Measurements from ENCODE around the gene SPAG16.

SPAG16 gene

DNA sequence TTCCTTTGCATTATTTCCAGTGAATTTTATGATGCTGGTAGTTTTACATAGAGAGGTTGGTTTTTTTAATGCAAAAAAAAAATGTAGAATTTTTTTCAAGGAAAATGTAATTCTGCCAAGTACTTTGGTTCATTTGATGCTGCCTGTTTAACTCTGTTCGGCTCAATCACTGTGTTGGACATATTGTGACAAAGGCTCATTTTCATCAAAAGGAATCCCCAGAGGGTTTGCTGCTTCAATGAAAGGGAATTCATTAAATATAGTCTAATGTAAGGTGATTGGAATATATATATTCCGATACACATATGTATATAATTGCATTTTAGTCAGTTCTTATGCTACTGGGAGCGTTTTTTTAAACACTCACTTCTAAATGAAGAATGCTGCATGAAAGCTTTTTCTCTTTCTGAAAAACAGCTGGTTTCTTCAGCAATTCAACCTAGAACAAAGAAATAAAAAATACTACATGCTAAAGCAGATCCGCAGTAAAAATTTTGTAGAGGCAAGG, 812.0 kb downstream of the SPAG16 start:
- no peak for TF ChIP-seq EP300 (IDR thresholded peaks at IDR 0.05; ENCODE audit: borderline replicate concordance)
- no peak for TF ChIP-seq CREB1 (IDR thresholded peaks at IDR 0.05; ENCODE audit: low read depth)
- TF ChIP-seq, protein P1, sequence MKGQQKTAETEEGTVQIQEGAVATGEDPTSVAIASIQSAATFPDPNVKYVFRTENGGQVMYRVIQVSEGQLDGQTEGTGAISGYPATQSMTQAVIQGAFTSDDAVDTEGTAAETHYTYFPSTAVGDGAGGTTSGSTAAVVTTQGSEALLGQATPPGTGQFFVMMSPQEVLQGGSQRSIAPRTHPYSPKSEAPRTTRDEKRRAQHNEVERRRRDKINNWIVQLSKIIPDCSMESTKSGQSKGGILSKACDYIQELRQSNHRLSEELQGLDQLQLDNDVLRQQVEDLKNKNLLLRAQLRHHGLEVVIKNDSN (IDR thresholded peaks at IDR 0.05), result no peak
- TF ChIP-seq, protein P2, sequence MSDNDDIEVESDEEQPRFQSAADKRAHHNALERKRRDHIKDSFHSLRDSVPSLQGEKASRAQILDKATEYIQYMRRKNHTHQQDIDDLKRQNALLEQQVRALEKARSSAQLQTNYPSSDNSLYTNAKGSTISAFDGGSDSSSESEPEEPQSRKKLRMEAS (IDR thresholded peaks at IDR 0.05), result no peak

DNA sequence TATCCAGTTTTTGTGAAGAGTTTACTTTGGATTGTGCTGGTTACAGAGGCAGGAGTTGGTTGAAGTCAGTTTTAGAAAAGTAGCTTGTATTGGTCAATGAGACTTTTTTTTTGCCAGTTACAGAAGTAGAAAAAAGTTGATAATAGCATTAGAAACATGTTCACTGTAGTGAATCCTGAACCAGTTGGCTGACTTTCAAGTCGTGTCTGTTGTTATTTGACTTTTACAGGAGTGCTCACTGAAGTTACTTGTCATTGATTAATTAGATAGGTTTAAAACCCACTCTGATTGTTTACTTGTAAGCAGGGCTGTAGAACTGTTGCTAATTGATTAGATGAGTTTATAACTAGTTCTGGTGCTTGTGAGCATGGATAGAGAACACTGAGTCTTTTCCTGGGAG, 814.5 kb downstream of the SPAG16 start:
- no peak for TF ChIP-seq EP300 (IDR thresholded peaks at IDR 0.05; ENCODE audit: borderline replicate concordance)
- no peak for TF ChIP-seq ZBTB7A (IDR thresholded peaks at IDR 0.05; ENCODE audit: low read depth)
- TF ChIP-seq TCF12 (IDR thresholded peaks at IDR 0.05; ENCODE audit: low read depth), result no peak
- no peak for TF ChIP-seq TEAD4 (IDR thresholded peaks at IDR 0.05)
- TF ChIP-seq, protein P3, sequence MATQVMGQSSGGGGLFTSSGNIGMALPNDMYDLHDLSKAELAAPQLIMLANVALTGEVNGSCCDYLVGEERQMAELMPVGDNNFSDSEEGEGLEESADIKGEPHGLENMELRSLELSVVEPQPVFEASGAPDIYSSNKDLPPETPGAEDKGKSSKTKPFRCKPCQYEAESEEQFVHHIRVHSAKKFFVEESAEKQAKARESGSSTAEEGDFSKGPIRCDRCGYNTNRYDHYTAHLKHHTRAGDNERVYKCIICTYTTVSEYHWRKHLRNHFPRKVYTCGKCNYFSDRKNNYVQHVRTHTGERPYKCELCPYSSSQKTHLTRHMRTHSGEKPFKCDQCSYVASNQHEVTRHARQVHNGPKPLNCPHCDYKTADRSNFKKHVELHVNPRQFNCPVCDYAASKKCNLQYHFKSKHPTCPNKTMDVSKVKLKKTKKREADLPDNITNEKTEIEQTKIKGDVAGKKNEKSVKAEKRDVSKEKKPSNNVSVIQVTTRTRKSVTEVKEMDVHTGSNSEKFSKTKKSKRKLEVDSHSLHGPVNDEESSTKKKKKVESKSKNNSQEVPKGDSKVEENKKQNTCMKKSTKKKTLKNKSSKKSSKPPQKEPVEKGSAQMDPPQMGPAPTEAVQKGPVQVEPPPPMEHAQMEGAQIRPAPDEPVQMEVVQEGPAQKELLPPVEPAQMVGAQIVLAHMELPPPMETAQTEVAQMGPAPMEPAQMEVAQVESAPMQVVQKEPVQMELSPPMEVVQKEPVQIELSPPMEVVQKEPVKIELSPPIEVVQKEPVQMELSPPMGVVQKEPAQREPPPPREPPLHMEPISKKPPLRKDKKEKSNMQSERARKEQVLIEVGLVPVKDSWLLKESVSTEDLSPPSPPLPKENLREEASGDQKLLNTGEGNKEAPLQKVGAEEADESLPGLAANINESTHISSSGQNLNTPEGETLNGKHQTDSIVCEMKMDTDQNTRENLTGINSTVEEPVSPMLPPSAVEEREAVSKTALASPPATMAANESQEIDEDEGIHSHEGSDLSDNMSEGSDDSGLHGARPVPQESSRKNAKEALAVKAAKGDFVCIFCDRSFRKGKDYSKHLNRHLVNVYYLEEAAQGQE (IDR thresholded peaks at IDR 0.05; ENCODE audit: low read depth), result no peak
- TF ChIP-seq YY1 (IDR thresholded peaks at IDR 0.05; ENCODE audit: low read depth), result no peak

DNA sequence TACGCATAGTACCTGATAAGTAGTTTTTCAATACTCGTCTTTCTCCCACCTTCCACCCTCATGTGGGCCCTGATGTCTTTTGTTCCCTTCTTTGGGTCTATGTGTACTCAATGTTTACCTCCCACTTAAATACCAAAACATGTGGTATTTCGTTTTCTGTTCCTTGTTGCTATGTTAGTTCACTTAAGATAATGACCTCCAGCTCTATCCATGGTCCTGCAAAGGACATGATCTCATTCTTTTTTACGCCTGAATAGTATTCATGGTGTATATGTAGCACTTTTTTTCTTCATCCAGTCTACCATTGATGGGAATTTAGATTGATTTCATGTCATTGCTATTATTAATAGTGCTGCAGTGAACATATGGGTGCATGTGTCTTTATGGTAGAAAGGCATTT, 816.2 kb downstream of the SPAG16 start:
- TF ChIP-seq, protein P3 (IDR thresholded peaks at IDR 0.05; ENCODE audit: low read depth), result peak; percentile 69
- TF ChIP-seq, protein P2 (IDR thresholded peaks at IDR 0.05), result no peak
- no peak for TF ChIP-seq RAD21 (IDR thresholded peaks at IDR 0.05; ENCODE audit: low read depth)

DNA sequence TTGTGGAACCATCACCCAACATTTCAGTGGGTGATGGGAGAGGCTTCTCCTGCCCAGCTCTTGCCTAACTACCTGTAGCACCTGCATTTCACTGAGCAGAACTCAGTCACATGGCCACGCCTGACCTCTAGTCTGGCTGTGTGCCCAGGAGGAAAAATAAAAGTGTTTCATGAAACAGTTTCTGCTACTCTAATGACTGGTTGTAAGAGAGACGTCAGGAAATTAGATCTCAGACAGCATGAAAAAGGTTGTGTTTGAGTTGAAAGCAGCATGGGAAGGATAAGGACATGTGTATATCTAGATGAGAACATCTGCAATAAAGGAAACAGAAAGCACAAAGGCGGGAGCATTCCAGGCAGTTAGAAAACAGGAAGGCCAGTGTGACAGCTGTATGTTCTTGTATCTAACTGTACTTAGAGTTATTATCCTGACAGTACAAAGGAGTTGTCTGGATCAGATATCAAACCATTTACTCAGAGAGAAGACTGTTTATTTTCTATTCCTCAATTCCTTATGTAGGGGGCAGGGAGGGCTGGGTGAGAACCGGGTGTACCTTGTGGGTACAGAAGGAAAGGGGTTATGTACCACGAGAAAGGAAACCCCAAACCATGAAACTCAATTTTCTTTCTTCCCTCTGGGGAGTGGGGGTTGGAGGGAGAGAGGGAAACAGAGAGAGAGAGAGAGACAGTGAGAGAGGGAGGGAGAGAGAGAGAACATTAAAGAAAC, 819.2 kb downstream of the SPAG16 start:
- TF ChIP-seq CREB1 (IDR thresholded peaks at IDR 0.05; ENCODE audit: low read depth), result no peak
- TF ChIP-seq ZBTB7A (IDR thresholded peaks at IDR 0.05; ENCODE audit: low read depth), result no peak
- TF ChIP-seq EGR1 (IDR thresholded peaks at IDR 0.05), result no peak
- TF ChIP-seq TAF1 (IDR thresholded peaks at IDR 0.05; ENCODE audit: low read depth), result no peak
- TF ChIP-seq RAD21 (IDR thresholded peaks at IDR 0.05; ENCODE audit: low read depth), result no peak
- TF ChIP-seq NFIC (IDR thresholded peaks at IDR 0.05), result peak; percentile 56
- TF ChIP-seq CEBPB (IDR thresholded peaks at IDR 0.05), result peak; percentile 60; the same call in 1 of the 2 replicates
- TF ChIP-seq, protein P1 (IDR thresholded peaks at IDR 0.05), result peak; percentile 85

DNA sequence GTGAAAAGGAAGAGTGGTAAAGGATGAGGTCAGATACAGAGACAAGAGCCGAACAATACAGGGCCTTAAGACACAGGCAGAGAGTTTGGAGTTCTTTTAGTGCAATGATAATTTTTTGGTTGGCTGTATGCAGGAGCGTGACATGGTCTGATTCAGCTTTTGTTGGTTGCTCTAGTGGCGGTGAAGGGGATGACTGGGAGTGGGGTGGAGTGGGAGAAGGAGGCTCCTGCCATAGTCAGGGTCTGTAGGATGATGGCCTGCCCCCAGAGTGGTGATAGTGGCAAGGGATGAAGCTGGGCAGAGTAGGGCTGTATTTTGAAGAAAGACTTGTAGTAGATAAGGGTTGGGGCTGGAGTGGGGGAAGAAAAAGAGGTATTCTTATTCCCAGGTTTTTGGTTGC, 820.0 kb downstream of the SPAG16 start:
- TF ChIP-seq CREB1 (IDR thresholded peaks at IDR 0.05; ENCODE audit: low read depth), result no peak
- no peak for TF ChIP-seq EP300 (IDR thresholded peaks at IDR 0.05; ENCODE audit: borderline replicate concordance)
- TF ChIP-seq, protein P1 (IDR thresholded peaks at IDR 0.05), result no peak
- no peak for TF ChIP-seq YY1 (IDR thresholded peaks at IDR 0.05; ENCODE audit: low read depth)
- TF ChIP-seq ZBTB7A (IDR thresholded peaks at IDR 0.05; ENCODE audit: low read depth), result no peak

DNA sequence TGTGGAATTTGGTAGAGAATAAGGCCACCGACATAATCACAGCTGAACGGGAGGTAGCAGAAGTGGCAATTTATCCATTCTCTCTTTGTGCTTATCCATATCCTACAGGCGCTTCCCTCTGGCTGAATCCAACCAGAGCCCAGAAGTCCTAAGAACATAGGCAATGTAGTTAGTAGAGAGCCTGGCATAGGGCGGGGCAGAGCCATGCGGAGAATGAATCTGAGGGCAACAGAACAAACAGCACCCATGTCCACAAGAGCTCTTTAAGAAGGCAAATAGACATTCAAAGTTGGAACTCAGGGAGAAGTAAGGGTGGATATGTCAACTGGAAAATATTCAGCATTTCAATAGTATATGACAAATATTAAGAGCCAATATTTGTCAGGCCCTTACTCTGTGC, 820.7 kb downstream of the SPAG16 start:
- TF ChIP-seq TAF1 (IDR thresholded peaks at IDR 0.05; ENCODE audit: low read depth), result no peak
- no peak for TF ChIP-seq EGR1 (IDR thresholded peaks at IDR 0.05)
- TF ChIP-seq NFIC (IDR thresholded peaks at IDR 0.05), result no peak
- no peak for TF ChIP-seq YY1 (IDR thresholded peaks at IDR 0.05; ENCODE audit: low read depth)
- TF ChIP-seq TEAD4 (IDR thresholded peaks at IDR 0.05), result no peak
- TF ChIP-seq RAD21 (IDR thresholded peaks at IDR 0.05; ENCODE audit: low read depth), result no peak
- TF ChIP-seq TCF12 (IDR thresholded peaks at IDR 0.05; ENCODE audit: low read depth), result no peak
- no peak for TF ChIP-seq ZBTB7A (IDR thresholded peaks at IDR 0.05; ENCODE audit: low read depth)
- TF ChIP-seq CEBPB (IDR thresholded peaks at IDR 0.05), result no peak
- TF ChIP-seq CREB1 (IDR thresholded peaks at IDR 0.05; ENCODE audit: low read depth), result no peak
- TF ChIP-seq, protein P1 (IDR thresholded peaks at IDR 0.05), result no peak
- TF ChIP-seq, protein P3 (IDR thresholded peaks at IDR 0.05; ENCODE audit: low read depth), result no peak

Measured in Ishikawa (cell line).